Stomach (tissue), 19 donors: ENCODE data around the gene BSPRY. TPM values are rescaled to one million over a fixed set of nuclear protein-coding genes. Genes with fewer than 3 reads are reported as not detected.
A peak's percentile ranks its signal among the peaks of the same experiment; 100 is the strongest.

Experiments
- DNase-seq, 2 donors: peaks; one replicate each; pipeline versions ENCODE4 v3.0.0 to v3.0.0-alpha.2; 2013 to 2019
- H3K27ac ChIP-seq, 5 donors: fragments of 200-600 bp in 4 of 5; sonication (generic) in 4 of 5; one replicate each; pipeline ENCODE4 v1.5.1; 2013 to 2019; ENCODE audit warnings: mild to moderate bottlenecking in 1 of 5, moderate library complexity in 1 of 5
- H3K27me3 ChIP-seq, 3 donors: fragments of 200-600 bp; sonication (generic); one replicate each; pipeline ENCODE4 v1.5.1; 2017 to 2019; ENCODE audit warnings: mixed run types in 1 of 3
- H3K36me3 ChIP-seq, 4 donors: fragments of 200-600 bp; sonication (generic); 1 replicate in 3 of 4; 2 replicates in 1 of 4; pipeline ENCODE4 v1.5.1; 2016 to 2019
- H3K4me1 ChIP-seq, 4 donors: fragments of 200-600 bp; sonication (generic); one replicate each; pipeline ENCODE4 v1.5.1; 2016 to 2019
- H3K4me3 ChIP-seq, 4 donors: fragments of 200-600 bp; sonication (generic) in 3 of 4; one replicate each; pipeline ENCODE4 v1.5.1; 2016 to 2019; ENCODE audit warnings: mild to moderate bottlenecking in 1 of 4
- H3K9me3 ChIP-seq, 4 donors: fragments of 200-600 bp; sonication (generic); one replicate each; pipeline ENCODE4 v1.5.1; 2016 to 2019
- CTCF ChIP-seq, 7 experiments: fragments of 450-650 bp in 4 of 7; fragments of 200-600 bp in 3 of 7; sonication (generic) in 3 of 7; IDR thresholded peaks; one replicate each; pipeline ENCODE4 v1.5.1; 2016 to 2019; ENCODE audit warnings: antibody characterized with exemption in 7 of 7, control low read depth in 2 of 7, mild to moderate bottlenecking in 1 of 7
- EP300 ChIP-seq: sonication (generic); formaldehyde crosslinking; IDR thresholded peaks from one replicate; pipeline ENCODE4 v1.6.1; 2017; ENCODE audit warnings: antibody characterized with exemption
- POLR2A ChIP-seq, 4 donors: fragments of 450-650 bp; IDR thresholded peaks; one replicate each; pipeline ENCODE4 v1.6.1; 2016; ENCODE audit warnings: antibody characterized with exemption in 4 of 4, control low read depth in 2 of 4, mild to moderate bottlenecking in 1 of 4, moderate library complexity in 1 of 4
- POLR2AphosphoS5 ChIP-seq, 3 donors: sonication (generic); formaldehyde crosslinking; IDR thresholded peaks; one replicate each; pipeline ENCODE4 v1.6.1; 2016; ENCODE audit warnings: antibody characterized with exemption in 3 of 3
- WGBS, 5 donors: extraction: QIAGEN DNeasy Blood & Tissue Kit in 3 of 5; methylation state at CpG; one replicate each; pipeline versions ENCODE4 v1.1.5 to v1.1.7; 2013 to 2018; 5-methylcytosine and 5-hydroxymethylcytosine counted together
- intact Hi-C: fragments of 100-400 bp; cut with DNase I; formaldehyde crosslinking; loops from one replicate; pipeline ENCODE4 v1.15.1; 2023; ENCODE audit warnings: low total_unique reads
- long read RNA-seq, 10 donors: transcript quantifications; one replicate each; lab custom pipeline, GENCODE V29; 2026
- polyA plus RNA-seq, 3 donors: library from polyadenylated mRNA; stranded (reverse); fragments of 200-250 nt; gene quantifications; one replicate each; pipeline ENCODE4 v1.2.3, GENCODE V29; 2013
- total RNA-seq, 5 donors: library from RNA; depleted of rRNA; stranded (reverse); fragments of >200 nt; gene quantifications; one replicate each; pipeline versions ENCODE4 v1.1.0 to v1.2.3, GENCODE V29; 2014 to 2016
- donor health status: healthy with polysubstance abuse.
- donor health status: Bipolar disorder and iron deficiency.
- donor health status: healthy.

The BSPRY gene
- total RNA-seq (10 to 100 TPM in 4 of 5 donors, 1 to 10 TPM in 1; 2.2 to 60.3 (median 16.0) TPM), polyA plus RNA-seq (10 to 100 TPM; 16.1 to 28.9 (median 24.5) TPM)
- long read RNA-seq, donor 1, partial matches to known transcripts = 0 of 4 reads
- long read RNA-seq, donor 1, other reads (novel, unspliced or antisense) = 0 of 4 reads
- long read RNA-seq, donor 2, transcript BSPRY-201 (6 exons, 2,339 nt) = major isoform, 5 of 5 reads
- long read RNA-seq, donor 2, partial matches to known transcripts = 0 of 5 reads
- long read RNA-seq, donor 2, other reads (novel, unspliced or antisense) = 0 of 5 reads
- long read RNA-seq, donor 3, partial matches to known transcripts = 0 of 4 reads
- long read RNA-seq, donor 3, other reads (novel, unspliced or antisense) = 0 of 4 reads
- long read RNA-seq, donor 4 = 0 reads
- long read RNA-seq, donor 5, partial matches to known transcripts = 0 of 1 reads
- long read RNA-seq, donor 5, other reads (novel, unspliced or antisense) = 0 of 1 reads
- long read RNA-seq, donor 6, transcript BSPRY-201 (6 exons, 2,339 nt) = major isoform, 13 of 14 reads
- long read RNA-seq, donor 6, partial matches to known transcripts = 0 of 14 reads
- long read RNA-seq, donor 6, other reads (novel, unspliced or antisense) = 0 of 14 reads
- long read RNA-seq, donor 7, partial matches to known transcripts = 0 of 2 reads
- long read RNA-seq, donor 7, other reads (novel, unspliced or antisense) = 0 of 2 reads
- long read RNA-seq, donor 8, partial matches to known transcripts = 0 of 1 reads
- long read RNA-seq, donor 8, other reads (novel, unspliced or antisense) = 0 of 1 reads
- long read RNA-seq, donor 9, transcript BSPRY-201 (6 exons, 2,339 nt) = major isoform, 7 of 8 reads
- long read RNA-seq, donor 9, partial matches to known transcripts = 0 of 8 reads
- long read RNA-seq, donor 9, other reads (novel, unspliced or antisense) = 0 of 8 reads
- long read RNA-seq, donor 10, partial matches to known transcripts = 9 of 21 reads
- long read RNA-seq, donor 10, other reads (novel, unspliced or antisense) = 12 of 21 reads

- intact Hi-C loops = loop anchor here (10.0 kb wide), 1 partner anchor 45 kb away; no protein-coding TSS in a partner anchor
- 1 to 7% (median 1%) methylated on average over 5 to 71 of the region's 71 CpGs for WGBS, 5 donors
Observed at GRCh38 chr9:113349445-113350094, at the start of gene BSPRY. Gene BSPRY (plus strand): TSS chr9:113349541. CDS start chr9:113349580, 39 bp downstream.

GRCh38 chr9:113299800-113300292 is 49.5 kb upstream of the BSPRY start:
- no peaks in the 10 kb centered on the region for H3K36me3 ChIP-seq
- intact Hi-C loops = no loop called here
- H3K27ac ChIP-seq = peak overlapping the region in 1 of 5 donors; percentile 11
- no peaks in the 10 kb centered on the region for H3K27me3 ChIP-seq
- DNase-seq = peak; percentile 53 to 92
- no peaks in the 10 kb centered on the region for H3K9me3 ChIP-seq
- H3K4me3 ChIP-seq = peak overlapping the region in 1 of 4 donors; percentile 1
- WGBS, 5 donors = 21 to 40% (median 33%) methylated on average over 7 to 8 of the region's 8 CpGs
- peaks cover 0 to 13% (median 8%) of the 10 kb centered on the region in 4 donors for H3K4me1 ChIP-seq
- TF ChIP-seq EP300 (no peak), POLR2AphosphoS5 (IDR thresholded peaks at IDR 0.05) (peak in 1 of 3 donors; percentile 63), CTCF (IDR thresholded peaks at IDR 0.05) (no peak)

More at GRCh38 chr9:113349445-113350094, at the start of gene BSPRY:
- H3K27me3 ChIP-seq = peaks cover 0 to 19% (median 0%) of the 10 kb centered on the region in 3 donors
- H3K4me3 ChIP-seq = peak within 1 kb of the TSS; percentile 61 to 73 (median 71)
- H3K4me1 ChIP-seq = peaks cover 5 to 30% (median 25%) of the 10 kb centered on the region in 4 donors
- H3K36me3 ChIP-seq = no peaks in the 10 kb centered on the region
- H3K27ac ChIP-seq = peak within 1 kb of the TSS; percentile 72 to 89 (median 80)
- no peak for TF ChIP-seq CTCF (IDR thresholded peaks at IDR 0.05)
- no peak for TF ChIP-seq POLR2A (IDR thresholded peaks at IDR 0.05)
- no peak for TF ChIP-seq EP300
- no peak for TF ChIP-seq POLR2AphosphoS5 (IDR thresholded peaks at IDR 0.05)
- H3K9me3 ChIP-seq = no peaks in the 10 kb centered on the region
- DNase-seq = peak; percentile 66 to 81

GRCh38 chr9:113301548-113301947 is 47.8 kb upstream of the BSPRY start:
- no peaks in the 10 kb centered on the region for H3K9me3 ChIP-seq
- H3K4me3 ChIP-seq = no peak overlapping the region
- no peaks in the 10 kb centered on the region for H3K36me3 ChIP-seq
- peaks cover 0 to 13% (median 8%) of the 10 kb centered on the region in 4 donors for H3K4me1 ChIP-seq
- no peak for DNase-seq
- H3K27ac ChIP-seq = no peak overlapping the region
- peaks cover 0 to under 1% (median 0%) of the 10 kb centered on the region in 3 donors for H3K27me3 ChIP-seq
- intact Hi-C loops = no loop called here
- no peak for TF ChIP-seq CTCF (IDR thresholded peaks at IDR 0.05)
- WGBS, 5 donors = 88 to 94% (median 90%) methylated on average over 8 of the region's 8 CpGs
